IMR-90 (cell line): ENCODE results near the gene NOP9. TPM values are rescaled to one million over a fixed set of nuclear protein-coding genes. Genes with fewer than 3 reads are reported as not detected.

ENCODE experiments used
- ATAC-seq: fragments of 200-7000 bp; cut with Tn5 transposase; 2 replicates; pipeline ENCODE4 v1.9.1; 2020; ENCODE audit warnings: low read depth, mild to moderate bottlenecking, moderate library complexity
- BruUV-seq: library from RNA; stranded (reverse); fragments of 400-500 nt; replicated peaks from 2 replicates; lab custom pipeline; 2021; lab: Mats Ljungman, UMichigan
- CTCF ChIA-PET: fragments of 300-600 bp; formaldehyde crosslinking; extraction: SDS; loops from one replicate; lab custom pipeline; 2021; ENCODE audit warnings: antibody characterized with exemption; lab: Yijun Ruan, JAX
- POLR2A ChIA-PET: fragments of 300-600 bp; sonication (Branson Sonifier 250); formaldehyde crosslinking; loops from one replicate; lab custom pipeline; 2022; ENCODE audit warnings: antibody characterized with exemption; ENCODE audit not compliant: unreplicated experiment; lab: Charles Lee
- DNase-seq: peaks from one replicate; pipeline ENCODE4 v3.0.0; 2013
- H2AFZ ChIP-seq: replicated peaks from 2 replicates; pipeline ENCODE3; 2013; ENCODE audit warnings: low read length, mild to moderate bottlenecking; ENCODE audit not compliant: poor library complexity
- H2AK5ac ChIP-seq: 2 replicates; pipeline ENCODE4 v1.6.1; 2013; ENCODE audit warnings: low read depth, low read length, inconsistent platforms
- H2AK9ac ChIP-seq: replicated peaks from 2 replicates; pipeline ENCODE3; 2013; ENCODE audit warnings: mild to moderate bottlenecking, low read depth, low read length, moderate library complexity; ENCODE audit not compliant: poor library complexity
- H2BK120ac ChIP-seq: 2 replicates; pipeline ENCODE4 v1.6.1; 2013; ENCODE audit warnings: low read depth, low read length, inconsistent platforms
- H2BK15ac ChIP-seq: 3 replicates; pipeline ENCODE4 v1.6.1; 2013; ENCODE audit warnings: low read depth, low read length, inconsistent platforms
- H2BK20ac ChIP-seq: 2 replicates; pipeline ENCODE4 v1.6.1; 2013; ENCODE audit warnings: low read depth, mild to moderate bottlenecking, inconsistent platforms, low read length, moderate library complexity
- H2BK5ac ChIP-seq: 2 replicates; pipeline ENCODE4 v1.6.1; 2013; ENCODE audit warnings: mild to moderate bottlenecking, low read depth, low read length, inconsistent platforms; ENCODE audit not compliant: poor library complexity, severe bottlenecking
- H3K14ac ChIP-seq: replicated peaks from 2 replicates; pipeline ENCODE4 v1.6.1; 2013; ENCODE audit warnings: low read depth, low read length, inconsistent platforms
- H3K18ac ChIP-seq: 2 replicates; pipeline ENCODE4 v1.6.1; 2013; ENCODE audit warnings: low read depth, low read length, control low read depth
- H3K23ac ChIP-seq: 2 replicates; pipeline ENCODE4 v1.6.1; 2013; ENCODE audit warnings: low read depth, low read length, inconsistent platforms
- H3K27ac ChIP-seq: 2 replicates; pipeline ENCODE4 v1.5.1; 2013; ENCODE audit warnings: mild to moderate bottlenecking, control low read depth, low read length; ENCODE audit not compliant: insufficient read depth
- H3K27me3 ChIP-seq: 2 replicates; pipeline ENCODE4 v1.6.1; 2013; ENCODE audit warnings: low read length; ENCODE audit not compliant: control insufficient read depth, insufficient read depth
- H3K36me3 ChIP-seq: 2 replicates; pipeline ENCODE4 v1.6.1; 2013; ENCODE audit warnings: low read length, mixed read lengths; ENCODE audit not compliant: control insufficient read depth, insufficient read depth
- H3K4ac ChIP-seq: 2 replicates; pipeline ENCODE4 v1.6.1; 2013; ENCODE audit warnings: low read depth, low read length, inconsistent platforms
- H3K4me1 ChIP-seq: 2 replicates; pipeline ENCODE4 v1.6.1; 2013; ENCODE audit warnings: low read length, mixed read lengths; ENCODE audit not compliant: control insufficient read depth, insufficient read depth
- H3K4me2 ChIP-seq: 2 replicates; pipeline ENCODE4 v1.6.1; 2013; ENCODE audit warnings: low read depth, mild to moderate bottlenecking, control low read depth, low read length, moderate library complexity
- H3K4me3 ChIP-seq: 2 replicates; pipeline ENCODE4 v1.5.1; 2013; ENCODE audit warnings: low read depth, mild to moderate bottlenecking, control low read depth, low read length, moderate library complexity; ENCODE audit not compliant: insufficient read depth
- H3K56ac ChIP-seq: 2 replicates; pipeline ENCODE4 v1.6.1; 2013; ENCODE audit warnings: low read length, inconsistent platforms; ENCODE audit not compliant: insufficient read depth; ENCODE audit errors: extremely low read depth
- H3K79me1 ChIP-seq, 2 experiments: 2 replicates each; pipeline ENCODE4 v1.6.1; 2013; ENCODE audit warnings: low read length in 2 of 2, inconsistent platforms in 1 of 2, low read depth in 1 of 2
- H3K9ac ChIP-seq: 2 replicates; pipeline ENCODE4 v1.6.1; 2013; ENCODE audit warnings: low read depth, low read length, control low read depth
- H3K9me1 ChIP-seq: 2 replicates; pipeline ENCODE4 v1.6.1; 2013; ENCODE audit warnings: low read length, inconsistent platforms; ENCODE audit not compliant: insufficient read depth
- H3K9me3 ChIP-seq: 2 replicates; pipeline ENCODE4 v1.6.1; 2013; ENCODE audit warnings: low read length; ENCODE audit not compliant: control insufficient read depth, insufficient read depth
- H4K20me1 ChIP-seq: 2 replicates; pipeline ENCODE4 v1.6.1; 2013; ENCODE audit warnings: low read length, inconsistent platforms; ENCODE audit not compliant: insufficient read depth
- H4K5ac ChIP-seq: 2 replicates; pipeline ENCODE4 v1.6.1; 2013; ENCODE audit warnings: mild to moderate bottlenecking, low read depth, low read length, control low read depth
- H4K8ac ChIP-seq, 2 experiments: 2 replicates each; pipeline ENCODE4 v1.6.1; 2013; ENCODE audit warnings: low read depth in 2 of 2, low read length in 2 of 2, control low read depth in 1 of 2, inconsistent platforms in 1 of 2
- H4K91ac ChIP-seq: 2 replicates; pipeline ENCODE4 v1.6.1; 2013; ENCODE audit warnings: low read depth, low read length, inconsistent platforms; ENCODE audit not compliant: insufficient read depth
- BHLHE40 ChIP-seq: fragments of 150-350 bp; IDR thresholded peaks from 2 replicates; pipeline ENCODE4 v1.6.1; 2016; ENCODE audit warnings: mild to moderate bottlenecking, low read depth, low read length
- CEBPB ChIP-seq: IDR thresholded peaks from 2 replicates; pipeline ENCODE4 v1.6.1; 2012; ENCODE audit warnings: low read depth, low read length, improper control_type of control experiment
- CHD1 ChIP-seq: IDR thresholded peaks from 2 replicates; pipeline ENCODE4 v1.6.1; 2012; ENCODE audit warnings: low read depth, low read length, improper control_type of control experiment
- FOS ChIP-seq: fragments of 150-350 bp; IDR thresholded peaks from 2 replicates; pipeline ENCODE4 v1.6.1; 2016; ENCODE audit warnings: low read depth, low read length
- MAFK ChIP-seq: IDR thresholded peaks from 2 replicates; pipeline ENCODE4 v1.6.1; 2012; ENCODE audit warnings: low read depth, low read length, improper control_type of control experiment
- MAZ ChIP-seq: IDR thresholded peaks from 2 replicates; pipeline ENCODE4 v1.6.1; 2012; ENCODE audit warnings: low read depth, mild to moderate bottlenecking, low read length, improper control_type of control experiment, moderate library complexity, borderline replicate concordance
- MXI1 ChIP-seq: IDR thresholded peaks from 2 replicates; pipeline ENCODE4 v1.6.1; 2012; ENCODE audit warnings: low read depth, mild to moderate bottlenecking, low read length, moderate library complexity, borderline replicate concordance
- NFE2L2 ChIP-seq: fragments of 150-350 bp; IDR thresholded peaks from 2 replicates; pipeline ENCODE4 v1.6.1; 2016; ENCODE audit warnings: low read depth, mild to moderate bottlenecking, low read length
- POLR2A ChIP-seq: IDR thresholded peaks from 2 replicates; pipeline ENCODE4 v1.6.1; 2012; ENCODE audit warnings: mild to moderate bottlenecking, low read depth, low read length
- RAD21 ChIP-seq: IDR thresholded peaks from 2 replicates; pipeline ENCODE4 v1.6.1; 2012; ENCODE audit warnings: low read length, improper control_type of control experiment
- RCOR1 ChIP-seq: IDR thresholded peaks from 2 replicates; pipeline ENCODE4 v1.6.1; 2012; ENCODE audit warnings: mild to moderate bottlenecking, low read length, improper control_type of control experiment; ENCODE audit not compliant: insufficient replicate concordance
- RFX5 ChIP-seq: IDR thresholded peaks from 2 replicates; pipeline ENCODE4 v1.8.0; 2012; ENCODE audit warnings: low read depth, mild to moderate bottlenecking, low read length, moderate library complexity
- SMC3 ChIP-seq: fragments of 150-350 bp; IDR thresholded peaks from 2 replicates; pipeline ENCODE4 v1.6.1; 2016; ENCODE audit warnings: low read depth, mild to moderate bottlenecking, antibody characterized with exemption, low read length, moderate library complexity
- WGBS, 2 experiments: methylation state at CpG; one replicate each; pipeline versions ENCODE4 v1.1.5 to v1.1.7; 2013; ENCODE audit warnings: missing lambda C conversion rate in 2 of 2; ENCODE audit not compliant: insufficient read length in 1 of 2; ENCODE audit errors: extremely low coverage in 2 of 2; 5-methylcytosine and 5-hydroxymethylcytosine counted together
- dilution Hi-C: fragments of 300-500 bp; cut with HindIII; formaldehyde crosslinking; loops from one replicate; pipeline ENCODE4 v1.14.3; 2018; ENCODE audit warnings: low sequenced_read_pairs; ENCODE audit not compliant: unreplicated experiment
- in situ Hi-C: fragments of 300-500 bp; cut with MboI; formaldehyde crosslinking; loops from 3 replicates; pipeline ENCODE4 v1.14.3; 2019; ENCODE audit warnings: low sequenced_read_pairs, inconsistent platforms, mixed read lengths
- intact Hi-C: fragments of 100-400 bp; cut with micrococcal nuclease; formaldehyde crosslinking; loops from 2 replicates; pipeline ENCODE4 v1.10.0; 2022
- polyA plus RNA-seq, 3 experiments: library from polyadenylated mRNA; depleted of rRNA; stranded (reverse); fragments of >200 nt; gene quantifications; 2 replicates each; pipeline ENCODE4 v1.2.3, GENCODE V29; 2012; ENCODE audit warnings: low replicate concordance in 1 of 3
- total RNA-seq: library from RNA; depleted of rRNA; stranded (reverse); fragments of >200 nt; gene quantifications from 2 replicates; pipeline ENCODE4 v1.2.3, GENCODE V29; 2012
- TF ChIP-seq, protein P1 (sequence below): fragments of 150-350 bp; IDR thresholded peaks from 2 replicates; pipeline ENCODE4 v1.6.1; 2017; ENCODE audit warnings: mild to moderate bottlenecking, antibody characterized with exemption, low read length, low read depth
- TF ChIP-seq, protein P2 (sequence below): conservative IDR thresholded peaks from 2 replicates; pipeline ENCODE4 v1.5.1; 2012; ENCODE audit warnings: mild to moderate bottlenecking, low read depth, low read length, improper control_type of control experiment
- TF ChIP-seq, protein P3 (sequence below): fragments of 150-350 bp; IDR thresholded peaks from 2 replicates; pipeline ENCODE4 v1.6.1; 2016; ENCODE audit warnings: low read depth, mild to moderate bottlenecking, low read length, moderate library complexity, borderline replicate concordance

The NOP9 gene
- total and polyA plus RNA-seq, 2 of the 4 experiments (the other 2 are of a cell fraction), result 11.8 to 25.8 TPM

DNA sequence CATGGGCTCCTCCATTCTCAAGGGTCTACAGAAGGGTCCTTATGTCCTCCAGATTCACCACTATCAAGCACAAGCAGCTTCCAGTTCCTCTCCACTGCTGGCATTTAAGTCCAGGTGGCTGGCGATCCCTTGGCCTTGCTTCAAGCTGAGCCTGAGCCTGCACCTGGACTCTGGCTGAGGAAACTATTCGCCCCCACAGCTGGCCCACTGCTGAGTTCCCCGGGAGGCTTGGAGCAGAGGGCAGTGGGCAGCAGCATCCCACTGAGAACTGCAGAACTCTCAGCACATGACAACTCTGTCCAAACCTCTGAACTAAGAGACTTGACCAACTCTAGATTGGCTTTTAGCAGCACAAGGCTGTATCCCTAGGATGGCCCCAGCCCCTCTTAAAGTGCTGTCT, 16.9 kb upstream of the NOP9 start:
- POLR2A ChIA-PET, result no interaction called here
- WGBS, 2 experiments, result 79% methylated on average over 3 of the region's 3 CpGs; no CpG with 5 or more reads in 1 of the 2 experiments

More for the DNA sequence above, 16.9 kb upstream of the NOP9 start:
- Histone ChIP-seq H3K4me3 (no peak overlapping the region), H2BK120ac (no peak overlapping the region), H2BK20ac (no peak overlapping the region), H2AK5ac (no peak overlapping the region), H4K91ac (no peak overlapping the region), H3K9me1 (no peaks in the 10 kb centered on the region; the same call in 1 of the 2 replicates), H2BK5ac (no peak overlapping the region), H3K4me2 (no peak overlapping the region), H3K4ac (no peak overlapping the region), H3K27ac (no peak overlapping the region), H3K4me1 (no peaks in the 10 kb centered on the region; the same call in 1 of the 2 replicates), H4K5ac (no peak overlapping the region), H2AK9ac (no peak overlapping the region), H3K23ac (no peak overlapping the region), H3K18ac (no peak overlapping the region), H2AFZ (no peak overlapping the region), H4K20me1 (no peaks in the 10 kb centered on the region; the same call in 1 of the 2 replicates), H3K36me3 (no peaks in the 10 kb centered on the region), H3K79me1 (peaks cover 0 to 11% of the 10 kb centered on the region in 2 experiments; a peak in 3 of 4 replicates), H3K14ac (no peak overlapping the region), H3K9me3 (no peaks in the 10 kb centered on the region), H3K27me3 (no peaks in the 10 kb centered on the region), H3K56ac (no peak overlapping the region), H2BK15ac (no peak overlapping the region), H4K8ac (no peak overlapping the region), H3K9ac (no peak overlapping the region)
- no peak for DNase-seq
- in situ Hi-C loops (no loop called here), dilution Hi-C loops (no loop called here), intact Hi-C loops (no loop called here)
- BruUV-seq, result no TSS peak
- no peak for ATAC-seq
- TF ChIP-seq, protein P1, sequence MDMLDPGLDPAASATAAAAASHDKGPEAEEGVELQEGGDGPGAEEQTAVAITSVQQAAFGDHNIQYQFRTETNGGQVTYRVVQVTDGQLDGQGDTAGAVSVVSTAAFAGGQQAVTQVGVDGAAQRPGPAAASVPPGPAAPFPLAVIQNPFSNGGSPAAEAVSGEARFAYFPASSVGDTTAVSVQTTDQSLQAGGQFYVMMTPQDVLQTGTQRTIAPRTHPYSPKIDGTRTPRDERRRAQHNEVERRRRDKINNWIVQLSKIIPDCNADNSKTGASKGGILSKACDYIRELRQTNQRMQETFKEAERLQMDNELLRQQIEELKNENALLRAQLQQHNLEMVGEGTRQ, result no peak
- TF ChIP-seq MAZ (no peak), NFE2L2 (no peak), CHD1 (no peak), CEBPB (no peak), RFX5 (no peak), MXI1 (no peak), FOS (no peak), RAD21 (no peak), MAFK (no peak), BHLHE40 (no peak), POLR2A (no peak), SMC3 (no peak), RCOR1 (no peak)
- TF ChIP-seq, protein P2, sequence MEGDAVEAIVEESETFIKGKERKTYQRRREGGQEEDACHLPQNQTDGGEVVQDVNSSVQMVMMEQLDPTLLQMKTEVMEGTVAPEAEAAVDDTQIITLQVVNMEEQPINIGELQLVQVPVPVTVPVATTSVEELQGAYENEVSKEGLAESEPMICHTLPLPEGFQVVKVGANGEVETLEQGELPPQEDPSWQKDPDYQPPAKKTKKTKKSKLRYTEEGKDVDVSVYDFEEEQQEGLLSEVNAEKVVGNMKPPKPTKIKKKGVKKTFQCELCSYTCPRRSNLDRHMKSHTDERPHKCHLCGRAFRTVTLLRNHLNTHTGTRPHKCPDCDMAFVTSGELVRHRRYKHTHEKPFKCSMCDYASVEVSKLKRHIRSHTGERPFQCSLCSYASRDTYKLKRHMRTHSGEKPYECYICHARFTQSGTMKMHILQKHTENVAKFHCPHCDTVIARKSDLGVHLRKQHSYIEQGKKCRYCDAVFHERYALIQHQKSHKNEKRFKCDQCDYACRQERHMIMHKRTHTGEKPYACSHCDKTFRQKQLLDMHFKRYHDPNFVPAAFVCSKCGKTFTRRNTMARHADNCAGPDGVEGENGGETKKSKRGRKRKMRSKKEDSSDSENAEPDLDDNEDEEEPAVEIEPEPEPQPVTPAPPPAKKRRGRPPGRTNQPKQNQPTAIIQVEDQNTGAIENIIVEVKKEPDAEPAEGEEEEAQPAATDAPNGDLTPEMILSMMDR, result no peak
- TF ChIP-seq, protein P3, sequence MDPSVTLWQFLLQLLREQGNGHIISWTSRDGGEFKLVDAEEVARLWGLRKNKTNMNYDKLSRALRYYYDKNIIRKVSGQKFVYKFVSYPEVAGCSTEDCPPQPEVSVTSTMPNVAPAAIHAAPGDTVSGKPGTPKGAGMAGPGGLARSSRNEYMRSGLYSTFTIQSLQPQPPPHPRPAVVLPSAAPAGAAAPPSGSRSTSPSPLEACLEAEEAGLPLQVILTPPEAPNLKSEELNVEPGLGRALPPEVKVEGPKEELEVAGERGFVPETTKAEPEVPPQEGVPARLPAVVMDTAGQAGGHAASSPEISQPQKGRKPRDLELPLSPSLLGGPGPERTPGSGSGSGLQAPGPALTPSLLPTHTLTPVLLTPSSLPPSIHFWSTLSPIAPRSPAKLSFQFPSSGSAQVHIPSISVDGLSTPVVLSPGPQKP, result no peak
- CTCF ChIA-PET, result interaction anchor here (0.9 kb wide), 1 partner anchor 12 kb away, joined by 3 read pairs; no protein-coding TSS in a partner anchor
